ENCODE results near the gene NRF1.

- TF ChIP-seq TAF1 (IDR thresholded peaks at IDR 0.05; ENCODE audit: low read depth, low read length): no peak
- TF ChIP-seq POLR2AphosphoS5 (IDR thresholded peaks at IDR 0.05; ENCODE audit: low read depth, low read length): no peak
- no peak for TF ChIP-seq POLR2A (IDR thresholded peaks at IDR 0.05; ENCODE audit: low read depth, low read length)
Measured at GRCh38 chr7:129680400-129680799, 68.9 kb downstream of the NRF1 start.
